ENCODE results near the gene PPM1A. TPM values are rescaled to one million over a fixed set of nuclear protein-coding genes. Genes with fewer than 3 reads are reported as not detected.

PPM1A gene
- total and polyA plus RNA-seq, 2 of the 13 experiments (the other 11 are each of a cell fraction or from before 2014, with no cell fraction given): 23.3 to 29.8 TPM

GRCh38 chr14:60248697-60249318 is at the start of gene PPM1A (continued):
- no peak for TF ChIP-seq PBX2 (CRISPR knock-in tag; IDR thresholded peaks at IDR 0.05)
- TF ChIP-seq ZIK1 (CRISPR knock-in tag; IDR thresholded peaks at IDR 0.05; ENCODE audit: borderline replicate concordance, low read depth): no peak
- TF ChIP-seq ATF3 (CRISPR knock-in tag; IDR thresholded peaks at IDR 0.05): peak; percentile 93
- peak; percentile 74; the same call in 1 of the 2 replicates for TF ChIP-seq POGK (CRISPR knock-in tag; conservative IDR thresholded peaks at IDR 0.05)
- TF ChIP-seq PHB2 (IDR thresholded peaks at IDR 0.05; ENCODE audit: partially characterized antibody): no peak
- no peak; the same call in 1 of the 2 replicates for TF ChIP-seq ZBTB3 (CRISPR knock-in tag; IDR thresholded peaks at IDR 0.05; ENCODE audit: borderline replicate concordance, low read depth)
- TF ChIP-seq UBTF (CRISPR knock-in tag; IDR thresholded peaks at IDR 0.05): peak; percentile 93
- no peak for TF ChIP-seq ZBTB40 (IDR thresholded peaks at IDR 0.05)
- TF ChIP-seq ZBTB40 (CRISPR knock-in tag; IDR thresholded peaks at IDR 0.05): no peak
